GM21737 (cell line): ENCODE data around the gene NCAN.
"Not testable (repeated sequence)": the region's sequence is repeated elsewhere in the genome, so short reads cannot be mapped to it uniquely, and the experiment has no call there.

Experiments used
- ATAC-seq: cut with Tn5 transposase; IDR thresholded peaks from one replicate; pipeline ENCODE4 v1.9.1; 2021; ENCODE audit warnings: mild to moderate bottlenecking, moderate library complexity; ENCODE audit not compliant: unreplicated experiment

The NCAN gene

GRCh38 chr19:19223636-19224035, 11.9 kb downstream of the NCAN start:
- no peak for ATAC-seq

GRCh38 chr19:19224150-19224851, 12.5 kb downstream of the NCAN start:
- no peak for ATAC-seq

- no peak for ATAC-seq
Observed at GRCh38 chr19:19224852-19225494, 13.2 kb downstream of the NCAN start.

- ATAC-seq: no peak
Observed at GRCh38 chr19:19226204-19226603, 14.4 kb downstream of the NCAN start.

DNA sequence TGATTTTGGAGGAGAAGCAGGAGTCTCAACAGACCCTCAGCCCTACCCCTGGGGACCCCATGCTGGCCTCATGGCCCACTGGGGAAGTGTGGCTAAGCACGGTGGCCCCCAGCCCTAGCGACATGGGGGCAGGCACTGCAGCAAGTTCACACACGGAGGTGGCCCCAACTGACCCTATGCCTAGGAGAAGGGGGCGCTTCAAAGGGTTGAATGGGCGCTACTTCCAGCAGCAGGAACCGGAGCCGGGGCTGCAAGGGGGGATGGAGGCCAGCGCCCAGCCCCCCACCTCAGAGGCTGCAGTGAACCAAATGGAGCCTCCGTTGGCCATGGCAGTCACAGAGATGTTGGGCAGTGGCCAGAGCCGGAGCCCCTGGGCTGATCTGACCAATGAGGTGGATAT, 14.9 kb downstream of the NCAN start:
- no peak for ATAC-seq

DNA sequence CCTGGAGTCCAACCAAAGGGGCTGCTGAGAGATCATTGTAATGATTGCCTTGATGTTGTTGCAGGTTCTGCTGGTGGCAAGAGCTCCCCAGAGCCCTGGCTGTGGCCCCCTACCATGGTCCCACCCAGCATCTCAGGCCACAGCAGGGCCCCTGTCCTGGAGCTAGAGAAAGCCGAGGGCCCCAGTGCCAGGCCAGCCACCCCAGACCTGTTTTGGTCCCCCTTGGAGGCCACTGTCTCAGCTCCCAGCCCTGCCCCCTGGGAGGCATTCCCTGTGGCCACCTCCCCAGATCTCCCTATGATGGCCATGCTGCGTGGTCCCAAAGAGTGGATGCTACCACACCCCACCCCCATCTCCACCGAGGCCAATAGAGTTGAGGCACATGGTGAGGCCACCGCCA, 15.5 kb downstream of the NCAN start:
- ATAC-seq: no peak

GRCh38 chr19:19229701-19230100, 17.9 kb downstream of the NCAN start:
- ATAC-seq: no peak

GRCh38 chr19:19230999-19231398, 19.2 kb downstream of the NCAN start:
- ATAC-seq: no peak

- ATAC-seq: no peak
Observed at GRCh38 chr19:19232261-19232721, 20.5 kb downstream of the NCAN start.

- ATAC-seq: no peak
Observed at GRCh38 chr19:19234220-19234816, 22.6 kb downstream of the NCAN start.

GRCh38 chr19:19236173-19236572, 24.4 kb downstream of the NCAN start:
- ATAC-seq: no peak

GRCh38 chr19:19238126-19238894, 26.6 kb downstream of the NCAN start:
- ATAC-seq: no peak

DNA sequence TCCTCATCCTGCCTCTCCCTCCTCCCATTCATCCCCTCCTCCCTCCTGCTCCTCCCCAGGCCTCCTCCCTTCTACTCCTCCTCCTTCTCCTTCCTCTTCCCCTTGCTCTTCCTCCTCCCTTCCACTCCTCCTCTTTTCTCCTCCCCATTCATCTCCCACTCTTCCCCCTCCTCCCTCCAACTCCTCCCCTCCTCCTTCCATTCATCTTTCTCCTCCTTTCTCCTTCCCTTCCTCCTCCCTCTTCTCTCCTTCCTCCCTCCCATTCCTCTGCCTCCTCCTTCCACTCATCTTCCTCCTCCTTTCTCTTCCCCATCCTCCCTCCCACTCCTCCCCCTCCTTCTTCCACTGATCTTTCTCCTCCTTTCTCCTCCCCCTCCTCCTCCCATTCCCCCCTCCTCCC, 27.9 kb downstream of the NCAN start:
- no peak for ATAC-seq

- no peak for ATAC-seq
Observed at GRCh38 chr19:19240476-19240875, 28.7 kb downstream of the NCAN start.

DNA sequence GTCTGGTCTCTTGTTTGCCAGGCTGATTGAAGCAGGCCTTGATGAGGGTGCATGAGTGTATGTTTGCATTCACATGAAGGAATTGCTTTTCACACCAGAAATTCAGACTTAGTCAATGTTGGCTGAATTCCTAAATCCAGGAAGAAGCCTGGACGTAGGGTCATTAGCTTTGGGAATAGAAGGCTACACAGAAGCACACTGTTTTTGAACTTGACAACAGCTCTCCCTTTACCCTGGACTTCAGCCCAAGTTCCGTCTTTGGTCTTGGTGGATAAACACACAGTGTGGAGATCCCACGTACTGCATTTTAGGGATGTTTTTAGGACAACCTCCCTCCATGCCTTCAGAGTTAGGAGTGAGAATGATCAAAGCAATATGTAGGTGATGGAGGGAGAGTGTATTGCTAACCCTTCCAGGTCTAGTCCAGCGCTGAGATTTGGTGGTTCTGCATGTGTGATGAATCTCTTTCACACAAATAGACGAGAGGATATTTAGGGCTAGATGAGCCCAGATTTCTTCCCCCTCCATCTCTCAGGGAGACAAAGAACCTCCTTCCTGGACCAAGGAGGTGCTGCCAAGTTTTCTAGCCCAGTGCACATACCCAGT, 38.5 kb downstream of the NCAN start:
- no peak for ATAC-seq

- ATAC-seq: not testable (repeated sequence)
Observed at GRCh38 chr19:19253409-19253808, 41.7 kb downstream of the NCAN start.

GRCh38 chr19:19256072-19256969, 44.6 kb downstream of the NCAN start:
- ATAC-seq: no peak

GRCh38 chr19:19257137-19257536, 45.4 kb downstream of the NCAN start:
- ATAC-seq: no peak

DNA sequence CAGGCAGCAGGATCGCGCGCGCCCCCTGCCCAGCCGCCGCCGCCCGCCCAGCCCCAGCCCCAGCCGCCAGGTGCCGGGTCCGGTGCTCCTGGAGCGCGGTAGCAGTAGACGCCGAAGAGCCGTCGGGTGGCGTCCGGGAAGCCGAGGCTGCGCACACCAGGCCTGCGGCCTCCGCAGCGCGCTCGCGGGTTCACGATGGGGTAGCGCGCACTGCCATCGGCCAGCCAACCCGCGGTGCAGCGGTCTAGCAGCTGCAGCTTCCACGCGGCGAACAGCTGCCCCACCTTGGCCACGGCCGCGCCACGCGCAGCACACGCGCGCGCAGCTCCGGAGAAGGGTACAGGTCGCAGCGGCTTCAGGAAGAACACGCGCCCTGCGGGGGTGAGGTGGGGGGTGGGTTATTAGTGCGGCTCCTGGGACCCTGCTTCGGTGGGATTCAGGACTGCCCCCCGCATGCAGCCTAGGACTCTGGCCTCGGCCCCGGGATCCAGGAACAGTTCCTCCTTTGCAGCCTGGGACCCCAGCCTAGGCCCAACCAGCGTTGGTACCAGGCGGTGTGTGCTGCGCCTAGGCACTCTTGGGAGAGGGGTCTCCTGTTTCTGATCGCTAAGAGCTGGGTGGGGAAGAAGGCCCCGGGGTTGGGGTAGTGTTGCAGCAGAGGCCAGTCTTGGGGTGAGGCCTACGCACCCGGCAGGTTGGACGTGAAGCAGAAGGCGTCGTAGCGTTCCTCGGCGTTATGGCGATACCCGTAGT, 46.3 kb downstream of the NCAN start:
- ATAC-seq: no peak
